Progenitor cell of endocrine pancreas (in vitro differentiated cells): ENCODE data around the gene RHOH. TPM values are rescaled to one million over a fixed set of nuclear protein-coding genes. Genes with fewer than 3 reads are reported as not detected.

ENCODE experiments used
- DNase-seq: peaks from one replicate; pipeline ENCODE4 v3.0.0; 2021; ENCODE audit warnings: low spot score; ENCODE audit not compliant: unreplicated experiment
- H3K27ac Mint-ChIP-seq: 2 replicates; pipeline ENCODE4 v1.8.0; 2021; ENCODE audit warnings: mild to moderate bottlenecking, moderate library complexity, mixed read lengths
- H3K27me3 Mint-ChIP-seq: 2 replicates; pipeline ENCODE4 v1.8.0; 2021; ENCODE audit warnings: mixed read lengths
- H3K36me3 Mint-ChIP-seq: 2 replicates; pipeline ENCODE4 v1.8.0; 2022; ENCODE audit warnings: mixed read lengths; ENCODE audit not compliant: insufficient read depth
- H3K4me1 Mint-ChIP-seq: 2 replicates; pipeline ENCODE4 v1.8.0; 2021; ENCODE audit warnings: low read depth, mixed read lengths
- H3K4me3 Mint-ChIP-seq: 2 replicates; pipeline ENCODE4 v1.8.0; 2021; ENCODE audit warnings: low read depth, mild to moderate bottlenecking, moderate library complexity, mixed read lengths
- H3K9me3 Mint-ChIP-seq: 2 replicates; pipeline ENCODE4 v1.8.0; 2021; ENCODE audit warnings: low read depth, mixed read lengths
- CTCF ChIP-seq: fragments of 200-600 bp; sonication (generic); IDR thresholded peaks from one replicate; pipeline ENCODE4 v1.5.0; 2021; ENCODE audit warnings: antibody characterized with exemption, mild to moderate bottlenecking; ENCODE audit not compliant: unreplicated experiment
- total RNA-seq: library from RNA; stranded (reverse); gene quantifications from 2 replicates; pipeline ENCODE4 v1.2.1, GENCODE V29; 2021

Gene RHOH
- total RNA-seq, 1 donor from 2014 or later = 4.5 TPM

- peaks cover 18% of the 10 kb centered on the region for H3K9me3 Mint-ChIP-seq
- no peak overlapping the region for H3K4me3 Mint-ChIP-seq
- H3K4me1 Mint-ChIP-seq = no peaks in the 10 kb centered on the region
- no peaks in the 10 kb centered on the region for H3K27me3 Mint-ChIP-seq
- H3K36me3 Mint-ChIP-seq = peaks cover 4% of the 10 kb centered on the region
- TF ChIP-seq CTCF = no peak
- H3K27ac Mint-ChIP-seq = no peak overlapping the region
- DNase-seq = no peak
These were observed 68.4 kb downstream of the RHOH start for GRCh38 chr4:40264995-40265909.

GRCh38 chr4:40265910-40266274 lies 69.1 kb downstream of the RHOH start:
- H3K36me3 Mint-ChIP-seq = peaks cover 3% of the 10 kb centered on the region
- peaks cover 16% of the 10 kb centered on the region for H3K9me3 Mint-ChIP-seq
- H3K4me3 Mint-ChIP-seq = no peak overlapping the region
- TF ChIP-seq CTCF = no peak
- no peak overlapping the region for H3K27ac Mint-ChIP-seq
- no peak for DNase-seq
- H3K27me3 Mint-ChIP-seq = no peaks in the 10 kb centered on the region
- no peaks in the 10 kb centered on the region for H3K4me1 Mint-ChIP-seq

- Mint-ChIP-seq H3K27ac (no peak overlapping the region), H3K4me3 (no peak overlapping the region), H3K4me1 (no peaks in the 10 kb centered on the region), H3K27me3 (no peaks in the 10 kb centered on the region), H3K36me3 (no peaks in the 10 kb centered on the region), H3K9me3 (peaks cover 8% of the 10 kb centered on the region)
- DNase-seq = no peak
- TF ChIP-seq CTCF = no peak
These were observed 72.3 kb downstream of the RHOH start for GRCh38 chr4:40269133-40269532.

- H3K27me3 Mint-ChIP-seq = no peaks in the 10 kb centered on the region
- no peaks in the 10 kb centered on the region for H3K4me1 Mint-ChIP-seq
- peaks cover 8% of the 10 kb centered on the region for H3K9me3 Mint-ChIP-seq
- no peak overlapping the region for H3K27ac Mint-ChIP-seq
- DNase-seq = no peak
- no peak overlapping the region for H3K4me3 Mint-ChIP-seq
- H3K36me3 Mint-ChIP-seq = no peaks in the 10 kb centered on the region
- no peak for TF ChIP-seq CTCF
These were observed 73.8 kb downstream of the RHOH start for GRCh38 chr4:40270609-40271008.

- H3K36me3 Mint-ChIP-seq = no peaks in the 10 kb centered on the region
- H3K27ac Mint-ChIP-seq = no peak overlapping the region
- no peaks in the 10 kb centered on the region for H3K27me3 Mint-ChIP-seq
- no peak overlapping the region for H3K4me3 Mint-ChIP-seq
- no peaks in the 10 kb centered on the region for H3K9me3 Mint-ChIP-seq
- H3K4me1 Mint-ChIP-seq = no peaks in the 10 kb centered on the region
- DNase-seq = no peak
- no peak for TF ChIP-seq CTCF
These were observed 78.4 kb downstream of the RHOH start for GRCh38 chr4:40275065-40275730.
